Measurements from ENCODE around the gene P2RX5.
A peak's percentile ranks its signal among the peaks of the same experiment; 100 is the strongest.

Gene P2RX5

GRCh38 chr17:3683054-3683511 lies 12.9 kb downstream of the P2RX5 start:
- in situ Hi-C loops (cut with HindIII; ENCODE audit: low pct_unique_long_range_greater_than_20kb, low sequenced_read_pairs), result no loop called here
- peak; percentile 37 to 59 for DNase-seq (ENCODE audit: low read depth in 1 of 2, low spot score in 1 of 2)
- TF ChIP-seq JUND (IDR thresholded peaks at IDR 0.05; ENCODE audit: low read depth), result no peak

DNA sequence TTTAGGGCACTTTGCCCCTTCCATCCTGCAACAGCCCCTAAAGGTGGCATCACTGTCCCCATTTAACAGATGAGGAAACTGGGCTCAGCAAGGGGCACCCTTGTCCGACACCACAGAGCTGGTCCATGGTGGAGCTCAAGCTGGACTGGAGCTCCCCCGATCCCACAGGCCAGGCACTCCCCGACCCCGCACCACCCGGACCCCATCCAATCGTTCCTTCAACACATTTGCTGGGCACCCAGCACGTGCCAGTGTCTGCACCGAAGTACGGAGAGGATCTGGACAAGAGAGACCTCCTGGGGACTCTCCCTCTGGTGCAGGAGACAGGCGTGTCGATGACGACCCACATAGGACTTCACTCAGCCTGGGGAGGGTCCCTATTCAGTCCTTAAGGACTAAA lies 13.9 kb downstream of the P2RX5 start:
- TF ChIP-seq JUND (IDR thresholded peaks at IDR 0.05; ENCODE audit: low read depth), result no peak
- in situ Hi-C loops (cut with HindIII; ENCODE audit: low pct_unique_long_range_greater_than_20kb, low sequenced_read_pairs), result no loop called here
- DNase-seq (ENCODE audit: low read depth in 1 of 2, low spot score in 1 of 2), result no peak

DNA sequence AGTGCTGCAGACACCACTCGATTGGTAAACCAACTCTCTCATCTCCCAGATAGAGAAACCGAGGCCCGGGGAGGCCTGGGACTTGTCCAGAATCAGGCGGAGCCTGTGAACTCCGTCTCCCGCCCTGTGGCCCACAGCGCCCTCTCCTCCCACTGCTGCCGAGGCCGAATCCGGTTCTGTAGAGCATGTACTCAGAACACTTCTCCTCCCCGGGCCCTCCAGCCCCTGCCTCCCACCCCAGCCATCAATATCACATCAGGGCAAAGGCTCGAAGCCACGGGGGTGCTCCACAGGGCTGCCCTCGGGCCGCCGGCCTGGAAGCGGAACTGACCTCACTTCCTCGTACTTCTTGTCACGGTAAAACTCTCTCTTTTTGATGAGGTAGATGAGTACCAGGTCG lies 14.4 kb downstream of the P2RX5 start:
- in situ Hi-C loops (cut with HindIII; ENCODE audit: low pct_unique_long_range_greater_than_20kb, low sequenced_read_pairs), result no loop called here
- no peak for DNase-seq (ENCODE audit: low read depth in 1 of 2, low spot score in 1 of 2)
- no peak for TF ChIP-seq JUND (IDR thresholded peaks at IDR 0.05; ENCODE audit: low read depth)

GRCh38 chr17:3681057-3681456 lies 14.9 kb downstream of the P2RX5 start:
- DNase-seq (ENCODE audit: low read depth in 1 of 2, low spot score in 1 of 2), result no peak
- TF ChIP-seq JUND (IDR thresholded peaks at IDR 0.05; ENCODE audit: low read depth), result no peak
- in situ Hi-C loops (cut with HindIII; ENCODE audit: low pct_unique_long_range_greater_than_20kb, low sequenced_read_pairs), result no loop called here

GRCh38 chr17:3679531-3680126 lies 16.3 kb downstream of the P2RX5 start:
- in situ Hi-C loops (cut with HindIII; ENCODE audit: low pct_unique_long_range_greater_than_20kb, low sequenced_read_pairs), result no loop called here
- no peak for DNase-seq (ENCODE audit: low read depth in 1 of 2, low spot score in 1 of 2)
- TF ChIP-seq JUND (IDR thresholded peaks at IDR 0.05; ENCODE audit: low read depth), result no peak

DNA sequence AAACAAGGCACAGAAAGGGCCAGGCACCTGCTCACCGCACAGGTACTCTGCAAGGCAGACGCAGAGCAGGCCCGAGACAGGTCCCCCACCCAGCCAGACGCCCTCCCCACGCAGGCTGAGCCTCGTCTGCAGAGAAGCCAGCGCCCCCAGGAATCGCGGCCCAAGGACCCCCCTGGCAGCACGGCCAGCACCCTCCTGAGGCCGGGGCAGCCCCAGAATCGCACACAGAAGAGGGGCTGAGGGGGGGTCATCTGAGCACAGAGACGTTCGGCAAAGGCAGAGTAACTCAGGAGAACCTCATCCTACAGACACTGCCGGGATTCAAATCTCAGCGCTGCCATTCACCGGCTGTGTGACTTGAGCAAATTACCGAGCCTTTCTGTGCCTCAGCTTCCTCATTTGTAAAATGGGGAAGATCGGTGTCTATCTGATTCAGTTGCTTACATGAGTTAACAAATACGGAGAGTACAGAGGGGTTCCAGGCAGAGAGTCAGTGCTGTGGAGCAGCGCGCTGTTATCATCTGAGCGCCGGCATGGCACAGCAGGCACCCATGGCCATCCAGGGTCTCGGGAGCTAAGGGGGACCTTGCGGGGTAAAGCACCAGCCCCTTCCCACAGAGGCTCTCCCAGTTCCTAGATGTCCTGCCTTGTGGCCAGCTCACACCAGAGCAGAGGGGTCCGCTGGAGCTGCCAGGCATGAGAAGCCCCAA lies 17.0 kb downstream of the P2RX5 start:
- in situ Hi-C loops (cut with HindIII; ENCODE audit: low pct_unique_long_range_greater_than_20kb, low sequenced_read_pairs), result no loop called here
- DNase-seq (ENCODE audit: low read depth in 1 of 2, low spot score in 1 of 2), result no peak
- TF ChIP-seq JUND (IDR thresholded peaks at IDR 0.05; ENCODE audit: low read depth), result no peak

- no peak for TF ChIP-seq JUND (IDR thresholded peaks at IDR 0.05; ENCODE audit: low read depth)
- in situ Hi-C loops (cut with HindIII; ENCODE audit: low pct_unique_long_range_greater_than_20kb, low sequenced_read_pairs), result no loop called here
- DNase-seq (ENCODE audit: low read depth in 1 of 2, low spot score in 1 of 2), result no peak
Observed at GRCh38 chr17:3678095-3678820, 17.7 kb downstream of the P2RX5 start.

DNA sequence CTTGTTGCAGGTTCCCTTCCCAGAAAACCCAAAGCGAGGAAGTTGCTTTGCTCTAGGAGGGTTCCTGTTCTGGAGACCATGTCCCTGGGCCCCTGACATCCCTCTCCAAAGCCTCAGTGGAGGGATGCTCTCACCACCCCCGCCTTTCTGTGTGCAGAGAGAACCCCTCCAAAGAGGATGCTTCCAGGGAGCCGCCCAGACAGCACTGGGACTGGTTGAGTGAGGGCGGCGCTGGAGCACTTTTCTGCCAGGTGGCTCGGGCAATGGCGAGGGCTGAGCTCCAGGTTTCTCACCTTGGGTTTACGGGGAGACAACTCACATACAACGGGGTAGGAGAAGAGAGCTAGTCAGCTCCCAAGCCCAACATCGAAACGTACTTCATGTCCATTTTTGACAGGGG lies 20.1 kb downstream of the P2RX5 start:
- no peak for DNase-seq (ENCODE audit: low read depth in 1 of 2, low spot score in 1 of 2)
- TF ChIP-seq JUND (IDR thresholded peaks at IDR 0.05; ENCODE audit: low read depth), result no peak
- in situ Hi-C loops (cut with HindIII; ENCODE audit: low pct_unique_long_range_greater_than_20kb, low sequenced_read_pairs), result no loop called here

- in situ Hi-C loops (cut with HindIII; ENCODE audit: low pct_unique_long_range_greater_than_20kb, low sequenced_read_pairs), result no loop called here
- DNase-seq (ENCODE audit: low read depth in 1 of 2, low spot score in 1 of 2), result no peak
- TF ChIP-seq JUND (IDR thresholded peaks at IDR 0.05; ENCODE audit: low read depth), result no peak
Observed at GRCh38 chr17:3672571-3672970, 23.4 kb downstream of the P2RX5 start.

DNA sequence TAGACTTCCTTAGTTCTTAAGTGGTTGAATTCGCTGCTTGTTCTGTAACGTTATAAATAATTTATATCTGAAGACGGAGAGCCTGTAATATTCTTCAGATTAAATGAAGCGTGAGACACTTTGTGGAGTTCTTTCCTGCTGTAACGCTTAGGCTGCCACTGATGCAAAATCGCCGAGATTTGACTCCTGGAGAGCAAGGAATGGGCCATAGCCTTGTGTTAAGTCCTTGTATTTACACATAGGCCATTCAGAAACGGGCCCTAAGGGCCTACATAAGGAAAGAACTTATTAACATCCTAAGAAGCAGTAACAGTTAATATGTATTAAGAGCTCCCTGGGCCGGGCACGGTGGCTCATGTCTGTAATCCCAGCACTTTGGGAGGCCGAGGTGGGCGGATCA lies 26.4 kb downstream of the P2RX5 start:
- no peak for DNase-seq (ENCODE audit: low read depth in 1 of 2, low spot score in 1 of 2)
- in situ Hi-C loops (cut with HindIII; ENCODE audit: low pct_unique_long_range_greater_than_20kb, low sequenced_read_pairs), result no loop called here
- TF ChIP-seq JUND (IDR thresholded peaks at IDR 0.05; ENCODE audit: low read depth), result no peak

DNA sequence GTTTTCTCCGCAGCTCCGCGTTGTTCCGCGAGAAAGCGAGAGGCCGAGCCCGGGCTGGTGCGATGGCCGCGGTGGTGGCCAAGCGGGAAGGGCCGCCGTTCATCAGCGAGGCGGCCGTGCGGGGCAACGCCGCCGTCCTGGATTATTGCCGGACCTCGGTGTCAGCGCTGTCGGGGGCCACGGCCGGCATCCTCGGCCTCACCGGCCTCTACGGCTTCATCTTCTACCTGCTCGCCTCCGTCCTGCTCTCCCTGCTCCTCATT lies 26.9 kb downstream of the P2RX5 start:
- no peak for DNase-seq (ENCODE audit: low read depth in 1 of 2, low spot score in 1 of 2)
- TF ChIP-seq JUND (IDR thresholded peaks at IDR 0.05; ENCODE audit: low read depth), result no peak
- in situ Hi-C loops (cut with HindIII; ENCODE audit: low pct_unique_long_range_greater_than_20kb, low sequenced_read_pairs), result no loop called here

DNA sequence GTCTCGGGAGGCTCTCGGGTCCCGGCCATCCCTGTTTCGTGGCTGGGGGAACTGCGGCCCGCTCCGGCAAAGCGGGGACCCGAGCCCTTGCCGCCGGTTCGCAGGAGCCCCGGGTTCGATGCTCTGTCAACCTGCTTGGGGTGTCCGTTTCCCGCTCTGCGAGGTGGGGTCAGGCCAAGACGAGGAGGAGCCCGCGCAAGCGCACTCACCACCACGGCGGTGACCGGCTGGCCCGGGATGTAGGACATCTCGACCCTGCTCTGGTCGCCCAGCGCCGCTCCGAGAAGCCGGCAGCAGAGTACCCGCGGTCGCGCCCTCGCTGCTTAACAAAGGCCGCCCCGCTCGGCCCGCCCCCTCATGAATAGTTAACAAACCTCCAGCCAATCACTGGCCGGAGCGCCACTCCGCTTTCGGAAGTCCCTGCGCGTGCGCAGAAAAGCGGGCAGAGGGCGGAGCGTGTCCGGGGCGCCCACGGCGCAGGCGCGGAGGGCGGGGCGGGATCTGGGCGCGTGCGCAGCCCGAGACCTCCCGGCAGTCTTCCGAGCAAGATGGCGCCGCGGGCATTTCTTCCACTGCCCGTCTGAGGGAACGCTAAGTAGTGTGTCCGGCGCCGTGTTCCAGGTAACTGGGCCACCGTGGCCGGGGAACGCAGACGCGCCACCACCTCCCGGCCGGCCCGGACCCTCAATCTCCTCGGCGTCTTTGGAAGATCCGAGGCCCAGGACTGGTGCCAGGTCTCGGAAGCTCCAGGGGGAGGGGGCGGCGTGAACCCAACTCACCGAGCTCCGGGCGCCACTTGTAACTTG lies 27.5 kb downstream of the P2RX5 start, which contains the start of the genes EMC6 and TAX1BP3:
Gene EMC6, plus strand, starts transcription at position 534 of the 806 bp plus-strand sequence. CDS start 335 bp downstream, outside the sequence.
Gene TAX1BP3, minus strand, starts transcription at position 300 of the 806 bp plus-strand sequence. Its CDS starts 52 bp downstream, at position 248.
- DNase-seq (ENCODE audit: low read depth in 1 of 2, low spot score in 1 of 2), result peak; percentile 94 to 97
- TF ChIP-seq JUND (IDR thresholded peaks at IDR 0.05; ENCODE audit: low read depth), result no peak
- in situ Hi-C loops (cut with HindIII; ENCODE audit: low pct_unique_long_range_greater_than_20kb, low sequenced_read_pairs), result no loop called here

Measured in T47D (cell line).